ENCODE measurements around the gene FGF12.
"Not testable (repeated sequence)": the region's sequence is repeated elsewhere in the genome, so short reads cannot be mapped to it uniquely, and the experiment has no call there.

FGF12 gene

DNA sequence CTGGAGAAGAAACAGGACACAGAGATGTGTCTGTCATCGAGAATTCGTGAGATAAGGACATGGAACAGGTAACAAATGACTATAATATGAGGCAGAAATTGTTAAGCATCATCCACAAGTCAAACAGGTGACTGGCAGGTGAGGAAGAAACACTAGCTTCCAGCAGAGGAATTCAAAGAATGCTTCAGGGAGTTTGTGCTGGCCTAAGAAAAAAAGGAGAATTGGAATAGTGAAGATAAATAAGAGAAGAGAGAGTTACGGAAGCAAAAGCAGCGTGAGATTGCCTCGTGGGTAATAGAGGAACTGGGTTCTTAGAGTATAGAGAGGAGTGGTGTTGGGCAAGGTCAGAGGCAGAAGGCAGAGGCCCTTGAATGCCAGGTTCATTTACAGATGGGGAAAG is 22.9 kb upstream of the FGF12 start:
- ATAC-seq (ENCODE audit: low read depth) (no peak), DNase-seq (ENCODE audit: low spot score) (no peak)
- TF ChIP-seq, protein P1, sequence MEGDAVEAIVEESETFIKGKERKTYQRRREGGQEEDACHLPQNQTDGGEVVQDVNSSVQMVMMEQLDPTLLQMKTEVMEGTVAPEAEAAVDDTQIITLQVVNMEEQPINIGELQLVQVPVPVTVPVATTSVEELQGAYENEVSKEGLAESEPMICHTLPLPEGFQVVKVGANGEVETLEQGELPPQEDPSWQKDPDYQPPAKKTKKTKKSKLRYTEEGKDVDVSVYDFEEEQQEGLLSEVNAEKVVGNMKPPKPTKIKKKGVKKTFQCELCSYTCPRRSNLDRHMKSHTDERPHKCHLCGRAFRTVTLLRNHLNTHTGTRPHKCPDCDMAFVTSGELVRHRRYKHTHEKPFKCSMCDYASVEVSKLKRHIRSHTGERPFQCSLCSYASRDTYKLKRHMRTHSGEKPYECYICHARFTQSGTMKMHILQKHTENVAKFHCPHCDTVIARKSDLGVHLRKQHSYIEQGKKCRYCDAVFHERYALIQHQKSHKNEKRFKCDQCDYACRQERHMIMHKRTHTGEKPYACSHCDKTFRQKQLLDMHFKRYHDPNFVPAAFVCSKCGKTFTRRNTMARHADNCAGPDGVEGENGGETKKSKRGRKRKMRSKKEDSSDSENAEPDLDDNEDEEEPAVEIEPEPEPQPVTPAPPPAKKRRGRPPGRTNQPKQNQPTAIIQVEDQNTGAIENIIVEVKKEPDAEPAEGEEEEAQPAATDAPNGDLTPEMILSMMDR (IDR thresholded peaks at IDR 0.05; ENCODE audit: poor library complexity, severe bottlenecking), result no peak
- Histone ChIP-seq H3K36me3 (ENCODE audit: low read depth) (no peaks in the 10 kb centered on the region), H3K4me3 (ENCODE audit: severe bottlenecking) (no peak overlapping the region), H3K4me1 (ENCODE audit: insufficient read depth, poor library complexity, severe bottlenecking) (no peaks in the 10 kb centered on the region), H3K27me3 (ENCODE audit: insufficient read depth, poor library complexity, severe bottlenecking) (no peaks in the 10 kb centered on the region), H3K27ac (ENCODE audit: poor library complexity, severe bottlenecking) (no peak overlapping the region), H3K9me3 (ENCODE audit: severe bottlenecking) (no peaks in the 10 kb centered on the region)

DNA sequence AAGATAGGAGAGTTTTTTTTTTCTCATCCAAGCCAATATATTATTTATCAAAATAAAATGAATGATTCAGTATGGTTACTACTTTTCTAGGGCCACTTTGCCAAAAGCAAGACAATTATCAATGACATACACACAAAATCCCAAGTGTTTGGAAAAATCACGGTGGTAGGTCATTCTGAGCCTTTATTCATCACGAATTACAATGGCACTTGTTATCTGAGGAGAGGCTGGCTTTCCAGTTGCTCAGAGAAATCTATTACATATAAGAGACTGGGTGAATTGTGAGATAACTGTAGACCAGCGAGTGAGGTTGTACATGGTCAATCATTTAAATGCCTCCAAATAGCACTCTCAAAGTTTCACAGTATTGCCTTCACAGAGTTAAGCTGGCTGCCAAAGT is 20.4 kb upstream of the FGF12 start:
- Histone ChIP-seq H3K27ac (ENCODE audit: poor library complexity, severe bottlenecking) (no peak overlapping the region), H3K9me3 (ENCODE audit: severe bottlenecking) (no peaks in the 10 kb centered on the region), H3K36me3 (ENCODE audit: low read depth) (no peaks in the 10 kb centered on the region), H3K4me3 (ENCODE audit: severe bottlenecking) (no peak overlapping the region), H3K4me1 (ENCODE audit: insufficient read depth, poor library complexity, severe bottlenecking) (no peaks in the 10 kb centered on the region), H3K27me3 (ENCODE audit: insufficient read depth, poor library complexity, severe bottlenecking) (no peaks in the 10 kb centered on the region)
- no peak for ATAC-seq (ENCODE audit: low read depth)
- no peak for DNase-seq (ENCODE audit: low spot score)
- TF ChIP-seq, protein P1 (IDR thresholded peaks at IDR 0.05; ENCODE audit: poor library complexity, severe bottlenecking), result no peak

DNA sequence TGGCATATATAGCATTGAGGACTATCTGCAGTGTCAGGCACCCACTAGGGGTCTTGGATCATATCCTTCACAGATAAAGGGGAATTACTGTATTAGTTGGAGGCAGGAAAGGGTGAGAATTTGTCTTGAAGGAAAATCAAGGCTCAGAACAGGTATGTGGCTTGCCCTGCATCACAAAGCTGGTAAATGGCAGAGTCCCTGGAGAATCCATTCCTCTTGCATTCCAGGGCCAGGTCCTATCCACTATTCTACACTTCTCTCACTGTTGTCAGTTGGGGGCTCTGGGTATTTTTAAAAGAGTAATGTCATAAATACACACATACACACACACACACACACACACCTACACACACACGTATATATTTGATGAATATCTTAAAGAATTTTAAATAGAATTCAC is 19.8 kb upstream of the FGF12 start:
- no peaks in the 10 kb centered on the region for H3K4me1 ChIP-seq (ENCODE audit: insufficient read depth, poor library complexity, severe bottlenecking)
- TF ChIP-seq, protein P1 (IDR thresholded peaks at IDR 0.05; ENCODE audit: poor library complexity, severe bottlenecking), result no peak
- H3K9me3 ChIP-seq (ENCODE audit: severe bottlenecking), result no peaks in the 10 kb centered on the region
- H3K27ac ChIP-seq (ENCODE audit: poor library complexity, severe bottlenecking), result no peak overlapping the region
- ATAC-seq (ENCODE audit: low read depth) (no peak), DNase-seq (ENCODE audit: low spot score) (no peak)
- no peaks in the 10 kb centered on the region for H3K27me3 ChIP-seq (ENCODE audit: insufficient read depth, poor library complexity, severe bottlenecking)
- no peaks in the 10 kb centered on the region for H3K36me3 ChIP-seq (ENCODE audit: low read depth)
- no peak overlapping the region for H3K4me3 ChIP-seq (ENCODE audit: severe bottlenecking)

DNA sequence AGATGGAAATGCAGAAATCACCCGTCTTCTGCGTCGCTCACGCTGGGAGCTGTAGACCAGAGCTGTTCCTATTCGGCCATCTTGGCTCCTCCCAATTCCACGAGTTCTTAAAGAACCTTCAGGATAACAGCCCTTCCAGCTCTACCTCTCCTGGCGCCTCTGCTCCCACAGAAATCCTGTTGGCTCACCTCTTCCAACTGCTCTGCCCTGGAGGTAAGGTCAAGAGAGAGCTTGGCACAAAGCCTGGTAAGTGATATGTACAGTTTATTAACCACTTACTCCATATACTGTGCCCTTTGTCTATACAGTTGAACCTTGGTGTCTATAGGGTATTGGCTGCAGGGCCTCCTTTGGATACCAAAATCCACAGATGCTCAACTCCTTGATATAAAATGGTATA is 17.8 kb upstream of the FGF12 start:
- Histone ChIP-seq H3K27ac (ENCODE audit: poor library complexity, severe bottlenecking) (no peak overlapping the region), H3K36me3 (ENCODE audit: low read depth) (no peaks in the 10 kb centered on the region), H3K4me3 (ENCODE audit: severe bottlenecking) (peak overlapping the region; percentile 17), H3K4me1 (ENCODE audit: insufficient read depth, poor library complexity, severe bottlenecking) (no peaks in the 10 kb centered on the region), H3K27me3 (ENCODE audit: insufficient read depth, poor library complexity, severe bottlenecking) (no peaks in the 10 kb centered on the region), H3K9me3 (ENCODE audit: severe bottlenecking) (no peaks in the 10 kb centered on the region)
- DNase-seq (ENCODE audit: low spot score) (no peak), ATAC-seq (ENCODE audit: low read depth) (peak; percentile 64)
- TF ChIP-seq, protein P1 (IDR thresholded peaks at IDR 0.05; ENCODE audit: poor library complexity, severe bottlenecking), result no peak

- H3K4me3 ChIP-seq (ENCODE audit: severe bottlenecking); H3K27me3 ChIP-seq (ENCODE audit: insufficient read depth, poor library complexity, severe bottlenecking); ATAC-seq (ENCODE audit: low read depth); H3K27ac ChIP-seq (ENCODE audit: poor library complexity, severe bottlenecking); H3K36me3 ChIP-seq (ENCODE audit: low read depth); DNase-seq (ENCODE audit: low spot score); H3K4me1 ChIP-seq (ENCODE audit: insufficient read depth, poor library complexity, severe bottlenecking); H3K9me3 ChIP-seq (ENCODE audit: severe bottlenecking): not testable (repeated sequence)
Observed at GRCh38 chr3:192744604-192745003, 17.3 kb upstream of the FGF12 start.
